HG03558 (cell line): ENCODE results near the gene VPS72.
"Not testable (repeated sequence)": the region's sequence is repeated elsewhere in the genome, so short reads cannot be mapped to it uniquely, and the experiment has no call there.

Source experiments
- ATAC-seq: cut with Tn5 transposase; IDR thresholded peaks from one replicate; pipeline ENCODE4 v1.9.1; 2021; ENCODE audit warnings: moderate number of reproducible peaks; ENCODE audit not compliant: unreplicated experiment; ENCODE audit errors: extremely low read depth

The VPS72 gene

GRCh38 chr1:151189637-151190445 lies at the start of gene VPS72:
Gene VPS72 (minus strand): TSS chr1:151190197. CDS start chr1:151190121, 76 bp downstream.
- ATAC-seq, result no peak

- ATAC-seq, result no peak
These were observed 48.4 kb upstream of the VPS72 start for GRCh38 chr1:151238467-151238739.

- no peak for ATAC-seq
These were observed 47.9 kb upstream of the VPS72 start for GRCh38 chr1:151237678-151238466.

GRCh38 chr1:151235235-151235634 lies 45.2 kb upstream of the VPS72 start:
- no peak for ATAC-seq

- ATAC-seq, result no peak
These were observed 32.1 kb upstream of the VPS72 start for GRCh38 chr1:151222130-151222529.

- ATAC-seq, result no peak
These were observed 31.6 kb upstream of the VPS72 start for GRCh38 chr1:151221616-151222015.

GRCh38 chr1:151213560-151213959 lies 23.6 kb upstream of the VPS72 start:
- no peak for ATAC-seq

- ATAC-seq, result no peak
These were observed 22.1 kb upstream of the VPS72 start for GRCh38 chr1:151211972-151212705.

- no peak for ATAC-seq
These were observed 20.8 kb upstream of the VPS72 start for GRCh38 chr1:151210830-151211229.

GRCh38 chr1:151205381-151205965 lies 15.5 kb upstream of the VPS72 start:
- not testable (repeated sequence) for ATAC-seq

- ATAC-seq, result no peak
These were observed 10.0 kb upstream of the VPS72 start for GRCh38 chr1:151199873-151200581.

GRCh38 chr1:151198254-151199127 lies 8.5 kb upstream of the VPS72 start, which contains the start of gene PIP5K1A:
Gene PIP5K1A (plus strand): TSS chr1:151198552. CDS start chr1:151198997, 445 bp downstream.
- ATAC-seq, result peak; percentile 82

GRCh38 chr1:151197863-151198253 lies 7.9 kb upstream of the VPS72 start:
- no peak for ATAC-seq

- no peak for ATAC-seq
These were observed 6.3 kb upstream of the VPS72 start for GRCh38 chr1:151196292-151196800.

GRCh38 chr1:151194894-151195594 lies 5.0 kb upstream of the VPS72 start:
- not testable (repeated sequence) for ATAC-seq

- ATAC-seq, result no peak
These were observed 3.9 kb upstream of the VPS72 start for GRCh38 chr1:151193856-151194255.

- ATAC-seq, result no peak
These were observed 3.3 kb upstream of the VPS72 start for GRCh38 chr1:151193304-151193703.

- no peak for ATAC-seq
These were observed 2.0 kb upstream of the VPS72 start for GRCh38 chr1:151192047-151192446.
